HG03095 (cell line): ENCODE measurements around the gene KMO.
A peak's percentile ranks its signal among the peaks of the same experiment; 100 is the strongest.

ENCODE experiments used
- ATAC-seq: cut with Tn5 transposase; IDR thresholded peaks from one replicate; pipeline ENCODE4 v1.9.1; 2021; ENCODE audit warnings: moderate library complexity; ENCODE audit not compliant: unreplicated experiment

The KMO gene

DNA sequence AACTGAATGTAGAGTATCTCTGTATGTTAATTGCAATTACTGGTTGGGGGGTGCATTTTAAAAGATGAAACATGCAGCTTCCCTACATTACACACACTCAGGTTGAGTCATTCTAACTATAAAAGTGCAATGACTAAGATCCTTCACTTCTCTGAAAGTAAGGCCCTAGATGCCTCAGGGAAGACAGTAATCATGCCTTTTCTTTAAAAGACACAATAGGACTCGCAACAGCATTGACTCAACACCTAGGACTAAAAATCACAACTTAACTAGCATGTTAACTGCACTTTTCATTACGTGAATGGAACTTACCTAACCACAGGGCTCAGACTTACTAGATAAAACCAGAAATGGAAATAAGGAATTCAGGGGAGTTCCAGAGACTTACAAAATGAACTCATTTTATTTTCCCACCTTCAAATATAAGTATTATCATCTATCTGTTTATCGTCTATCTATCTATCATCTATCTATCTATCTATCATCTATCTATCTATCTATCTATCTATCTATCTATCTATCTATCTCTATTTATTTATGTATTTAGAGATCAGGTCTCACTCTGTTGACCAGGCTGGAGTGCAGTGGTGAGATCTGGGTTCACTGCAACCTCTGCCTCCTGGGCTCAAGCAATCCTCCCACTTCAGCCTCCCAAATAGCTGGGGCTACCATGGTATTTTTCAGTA lies 60.2 kb downstream of the KMO start:
- peak; percentile 64 for ATAC-seq

DNA sequence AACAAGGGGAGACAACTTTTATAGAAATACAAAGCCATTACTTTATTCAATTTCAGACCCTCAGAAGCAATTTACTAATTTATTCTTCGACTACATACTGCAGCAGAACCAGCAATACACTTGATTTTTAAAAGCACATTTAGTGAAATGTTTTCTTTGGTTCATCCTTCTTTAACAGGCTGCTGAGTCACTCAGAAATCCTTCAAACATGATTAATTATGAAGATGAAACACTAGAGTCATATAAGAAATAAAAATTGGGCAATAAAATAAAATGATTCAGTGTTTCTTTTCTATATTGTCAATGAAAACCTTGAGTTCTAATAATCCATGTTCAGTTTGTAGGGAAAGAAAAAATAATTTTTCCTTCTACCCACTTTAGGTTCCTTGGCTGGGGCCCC lies 61.0 kb downstream of the KMO start:
- no peak for ATAC-seq

DNA sequence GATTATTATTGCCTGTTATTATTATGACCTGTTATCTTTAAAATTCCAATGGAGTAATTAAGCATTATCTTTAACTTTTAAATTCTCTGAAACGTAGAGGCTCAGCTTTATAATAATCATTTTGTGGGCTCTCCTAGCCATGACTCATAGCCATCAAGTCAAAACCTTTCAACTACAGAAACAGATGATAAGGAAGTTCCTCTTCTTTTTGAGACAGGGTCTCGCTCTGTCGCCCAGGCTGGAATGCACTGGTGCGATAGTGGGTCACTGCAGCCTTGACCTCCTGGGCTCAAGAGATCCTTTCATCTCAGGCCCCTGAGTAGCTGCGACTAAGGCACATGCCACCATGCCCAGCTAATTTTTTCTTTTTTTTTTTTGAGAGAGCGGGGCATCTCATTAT lies 64.5 kb downstream of the KMO start:
- no peak for ATAC-seq

DNA sequence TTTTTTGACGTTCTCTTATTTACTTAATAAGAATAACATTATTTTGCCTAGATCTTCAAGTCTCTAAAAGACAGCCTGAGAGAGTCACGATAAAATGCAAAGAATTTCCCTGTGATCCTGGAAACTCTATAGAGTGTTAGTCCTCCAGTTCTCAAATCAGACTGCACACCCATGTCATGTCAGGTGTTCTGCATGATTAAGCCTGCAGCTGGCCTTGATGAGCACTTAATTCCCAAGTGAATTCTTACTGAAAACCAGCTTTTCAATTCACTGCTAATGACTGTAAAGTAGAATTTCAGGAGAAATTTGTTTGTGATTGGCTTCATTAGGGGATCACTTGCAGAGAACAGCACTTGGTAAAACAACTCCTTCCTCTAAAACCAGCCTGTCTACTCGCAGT lies 66.1 kb downstream of the KMO start:
- ATAC-seq, result no peak

DNA sequence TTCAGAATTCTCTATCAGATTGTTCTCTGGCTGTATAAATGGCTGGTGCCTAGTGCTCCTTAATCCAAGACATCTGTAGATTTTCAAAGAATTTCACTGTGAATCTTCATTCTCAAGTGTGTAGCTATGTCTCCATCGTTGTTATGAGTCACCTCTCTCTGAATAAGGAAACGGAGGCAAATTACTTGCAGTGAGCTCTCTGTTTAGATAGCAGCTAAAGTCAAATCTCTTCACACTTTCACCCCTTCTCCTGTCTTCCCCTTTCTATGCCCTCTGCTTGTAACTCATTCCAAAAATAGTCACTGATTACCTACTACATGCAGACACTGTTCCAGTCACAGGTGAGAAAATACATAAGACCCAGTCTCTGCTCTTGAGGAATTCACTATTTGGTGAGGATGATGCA lies 68.3 kb downstream of the KMO start:
- ATAC-seq, result peak; percentile 94

DNA sequence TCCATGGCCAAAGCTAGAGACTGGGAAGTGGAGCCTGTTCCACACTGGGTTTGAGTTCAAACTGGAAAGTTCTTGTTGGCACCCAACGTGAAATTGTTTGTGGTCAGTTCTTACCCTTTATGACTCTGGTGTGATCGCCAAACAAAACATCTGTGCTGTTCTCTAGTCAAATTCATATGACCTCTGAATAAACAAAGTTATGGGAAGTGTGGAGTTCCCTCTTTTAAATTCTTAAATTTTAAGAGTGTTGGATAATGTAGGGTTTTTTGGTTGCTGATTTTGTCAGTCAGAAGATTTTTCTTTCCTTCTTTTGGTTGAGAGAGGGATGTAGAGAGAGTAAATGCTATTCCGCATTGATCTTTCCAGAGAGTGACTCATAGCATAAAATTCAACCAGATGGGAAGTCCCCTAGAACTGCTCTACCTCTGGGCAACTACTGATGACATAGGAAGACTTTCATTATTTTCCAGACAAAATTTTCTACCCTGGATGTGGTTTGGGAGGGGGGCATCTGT lies 71.6 kb downstream of the KMO start:
- ATAC-seq, result no peak

DNA sequence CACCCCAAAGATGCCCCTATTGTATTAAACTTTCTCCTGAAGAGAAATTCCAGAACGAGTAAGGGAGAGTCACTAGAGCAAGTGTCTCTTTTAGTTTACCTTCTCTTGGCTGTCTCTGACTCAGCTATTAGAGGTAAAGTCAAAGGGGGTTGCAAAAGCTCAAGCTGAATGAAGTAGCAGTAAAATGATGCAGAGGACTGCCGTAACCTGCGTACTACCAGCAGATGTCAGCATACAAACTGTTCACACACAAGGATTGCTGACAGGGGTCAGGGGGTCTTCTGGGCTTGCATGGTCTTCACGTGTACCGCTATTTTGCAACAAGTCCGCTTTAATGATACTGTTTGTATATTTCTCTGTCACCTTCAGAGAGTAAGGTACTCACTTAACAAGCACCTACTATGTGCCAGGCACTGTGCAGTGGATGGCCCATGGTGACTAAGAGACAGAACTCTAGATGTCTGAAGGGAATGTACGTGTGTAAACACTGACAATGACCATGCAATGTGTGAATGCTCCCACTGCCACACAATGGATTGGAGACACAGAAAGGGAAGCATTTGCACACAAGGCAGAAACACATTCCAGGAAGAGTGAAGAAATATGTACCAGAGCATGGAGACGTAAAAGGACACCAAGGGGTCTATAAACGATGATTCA lies 73.1 kb downstream of the KMO start:
- ATAC-seq, result no peak

DNA sequence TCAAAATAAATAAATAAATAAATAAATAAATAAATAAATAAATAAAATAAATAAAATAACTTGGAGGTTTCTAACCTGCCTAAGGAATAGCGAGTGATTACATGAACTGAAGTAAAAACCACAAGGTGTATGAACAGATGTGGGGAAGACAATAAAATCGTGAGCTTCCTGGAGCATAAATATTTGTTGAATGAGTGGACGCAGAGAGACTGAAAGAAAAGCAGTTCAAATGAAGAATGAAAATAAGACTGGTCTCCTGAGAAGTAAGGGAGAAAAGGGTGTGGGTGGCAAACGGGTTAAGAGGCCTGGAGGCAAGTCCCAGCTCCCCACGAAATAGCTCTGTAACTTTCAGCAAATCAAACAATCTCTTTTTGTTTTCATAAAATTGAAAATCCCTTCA lies 74.4 kb downstream of the KMO start:
- ATAC-seq, result no peak

DNA sequence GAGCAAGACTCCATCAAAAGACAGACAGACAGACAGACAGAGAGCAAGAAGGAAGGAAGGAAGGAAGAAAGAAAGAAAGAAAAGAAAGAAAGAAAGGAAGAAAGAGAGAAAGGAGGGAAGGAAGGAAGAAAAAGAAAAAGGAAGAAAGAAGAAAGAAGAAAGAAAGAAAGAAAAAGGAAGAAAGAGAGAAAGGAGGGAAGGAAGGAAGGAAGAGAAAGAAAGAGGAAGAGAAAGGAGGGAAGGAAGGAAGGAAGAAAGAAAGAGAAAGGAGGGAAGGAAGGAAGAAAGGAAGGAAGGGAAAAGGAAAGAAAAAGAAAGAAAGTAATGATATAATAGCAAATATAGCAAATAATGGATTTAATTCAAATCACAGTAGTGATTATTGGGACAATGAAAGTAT lies 75.3 kb downstream of the KMO start:
- ATAC-seq, result no peak

DNA sequence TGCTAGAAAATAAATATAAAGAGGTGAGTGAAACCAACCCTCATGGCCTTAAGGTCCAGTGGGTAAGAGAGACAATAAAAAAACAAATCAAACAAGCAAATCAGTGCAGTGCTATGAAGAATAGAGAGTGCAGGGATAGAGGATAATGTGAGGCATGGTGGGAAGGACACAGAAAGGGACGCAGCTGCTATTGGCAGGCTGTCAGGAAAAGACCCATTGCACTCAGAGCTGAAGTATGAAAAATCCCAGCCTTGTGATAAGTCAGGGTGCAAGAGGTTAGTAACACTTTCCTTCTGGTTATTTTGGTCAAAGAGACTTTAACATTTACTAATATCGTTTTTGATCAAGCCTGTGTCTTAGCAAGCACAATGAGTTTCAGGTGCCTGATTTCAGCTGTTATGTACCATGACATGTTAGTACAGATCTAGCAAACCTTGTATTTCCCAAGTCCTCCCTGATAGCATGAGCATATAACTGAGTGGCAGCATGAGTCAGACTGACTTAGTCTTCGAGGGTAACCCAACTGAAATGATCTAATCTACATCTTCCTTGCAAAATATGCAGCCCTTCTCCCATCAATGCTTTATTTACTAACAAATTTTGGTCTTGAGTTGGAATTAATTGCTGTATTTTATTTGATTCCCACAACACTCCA lies 76.3 kb downstream of the KMO start:
- no peak for ATAC-seq

DNA sequence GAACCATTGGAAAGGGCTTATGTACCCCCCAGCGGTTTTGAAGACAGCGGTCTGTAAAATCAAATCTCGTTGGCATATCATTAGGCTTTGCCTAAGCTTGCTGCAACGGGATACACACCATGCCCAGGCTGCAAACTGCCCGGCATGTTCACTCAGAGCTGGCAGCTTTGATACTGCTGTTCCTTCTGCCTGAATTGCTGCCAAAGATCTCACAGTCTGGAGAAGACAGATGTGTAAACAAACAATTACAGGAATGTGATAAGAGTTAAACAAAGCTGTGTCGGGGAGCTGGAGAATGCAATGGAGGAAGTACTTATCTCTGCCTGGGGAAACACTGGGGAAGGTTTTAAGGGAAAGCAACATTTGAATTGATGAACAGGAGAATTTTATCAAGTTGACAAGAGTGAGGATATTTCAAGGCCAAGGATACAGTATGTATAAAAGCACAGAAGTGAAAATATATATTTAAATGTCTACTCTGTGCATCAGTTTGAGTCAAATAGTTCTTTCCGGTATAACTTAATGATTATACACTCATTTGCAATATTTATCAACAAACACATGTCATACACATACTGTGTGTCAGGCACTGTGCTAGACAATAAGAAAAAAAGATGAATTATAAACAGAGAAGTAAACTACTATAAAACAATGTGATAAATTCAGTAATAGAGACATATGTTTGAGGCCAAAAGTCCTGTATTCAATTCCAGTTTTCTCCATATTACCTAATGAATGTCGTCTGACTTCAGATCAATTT lies 78.1 kb downstream of the KMO start:
- no peak for ATAC-seq

DNA sequence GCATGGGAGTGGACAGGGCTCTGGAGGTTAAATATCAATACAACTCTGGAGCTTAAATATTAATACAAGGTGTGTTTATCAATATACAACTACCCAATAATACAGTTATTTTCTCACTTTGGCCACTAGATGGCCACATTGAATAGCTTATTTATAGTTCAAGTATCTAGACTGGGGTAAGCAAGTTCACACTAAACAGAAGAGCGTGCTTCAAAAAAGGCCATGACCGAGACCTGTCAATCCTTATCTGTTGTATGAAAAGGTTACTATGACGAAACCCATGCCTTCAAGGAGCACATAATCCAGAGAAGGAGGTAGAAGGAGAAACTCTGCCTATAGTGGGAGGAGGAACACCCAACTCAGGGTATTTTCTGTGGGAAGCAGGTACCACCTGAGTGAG lies 78.9 kb downstream of the KMO start:
- ATAC-seq, result peak; percentile 91

DNA sequence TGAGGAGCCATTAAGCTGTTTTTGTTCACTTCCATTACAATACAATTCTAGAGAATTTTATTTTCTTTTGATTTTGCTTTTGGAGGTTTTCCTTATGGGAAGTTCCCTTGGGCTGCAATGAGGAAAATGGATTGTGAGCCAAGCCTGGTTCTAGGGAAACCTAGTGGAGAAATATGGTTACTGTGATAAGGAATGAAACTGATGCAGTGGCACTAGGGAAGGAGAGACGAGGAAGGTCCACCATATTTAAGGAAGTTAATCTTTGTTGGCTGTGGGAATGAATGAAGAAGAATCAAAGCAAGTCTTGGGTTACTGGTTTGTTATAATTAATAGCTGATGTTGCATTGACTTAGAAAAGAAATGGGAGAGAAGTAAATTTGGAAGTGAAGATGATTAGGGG lies 79.6 kb downstream of the KMO start:
- ATAC-seq, result no peak

DNA sequence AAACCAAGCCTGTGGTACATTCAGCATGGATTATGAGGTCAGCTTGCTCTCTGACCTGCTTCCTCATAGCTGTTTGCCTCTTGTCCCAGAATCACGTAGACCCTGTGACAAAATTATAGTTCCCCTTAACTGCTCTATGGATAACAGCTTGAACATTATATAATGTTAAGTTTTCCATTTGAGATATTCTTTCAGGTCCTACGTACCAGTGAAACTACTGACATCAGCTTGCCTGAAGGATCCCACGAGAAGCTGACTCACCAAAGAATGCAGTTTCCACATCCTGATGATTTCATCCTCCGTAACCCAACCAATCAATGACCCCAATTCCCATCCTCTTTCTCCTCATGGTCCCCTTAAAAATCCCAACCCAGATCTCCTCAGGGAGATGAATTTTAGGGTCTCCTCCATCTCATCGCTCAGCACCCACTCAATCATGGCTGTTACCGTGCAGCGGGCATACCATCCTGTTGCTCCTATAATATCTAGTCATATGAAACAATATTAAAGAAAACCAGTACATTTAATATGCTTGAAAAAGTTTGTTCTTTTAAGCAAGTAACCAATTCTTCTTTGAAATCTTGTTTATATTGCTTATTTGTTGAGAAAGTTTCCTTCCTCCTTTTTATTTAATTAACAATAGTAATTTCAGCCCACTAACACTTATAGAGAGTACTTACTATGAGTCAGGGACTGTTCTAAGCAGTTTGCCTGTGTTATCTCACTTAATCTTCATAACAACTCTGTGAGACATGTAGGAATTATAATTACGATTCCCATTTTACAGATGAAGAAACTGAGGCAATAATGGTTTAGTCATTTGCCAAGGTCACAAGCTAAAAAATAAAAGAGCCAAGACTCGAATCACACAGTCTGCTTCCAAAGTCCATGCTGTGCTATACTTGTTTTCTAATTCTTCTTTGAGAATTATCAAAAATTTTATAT lies 80.6 kb downstream of the KMO start:
- ATAC-seq, result no peak

DNA sequence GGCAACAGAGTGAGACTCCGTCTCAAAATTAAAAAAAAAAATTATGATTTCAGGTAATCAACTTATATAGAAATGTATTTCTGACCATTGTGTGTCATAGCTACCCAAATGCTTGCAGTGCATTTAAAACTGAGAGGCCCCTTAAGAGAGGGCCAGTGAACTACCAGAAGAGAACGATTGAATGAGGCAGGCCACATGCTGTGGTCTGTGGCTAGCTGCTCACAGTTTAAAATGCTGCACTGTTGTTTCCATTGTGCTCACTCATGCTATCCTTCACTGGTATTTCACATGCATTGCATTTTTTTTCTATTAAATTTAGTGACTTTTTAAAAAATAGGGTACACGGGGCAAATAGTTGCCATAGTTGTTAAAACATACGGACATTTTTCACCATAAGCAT lies 82.0 kb downstream of the KMO start:
- no peak for ATAC-seq

DNA sequence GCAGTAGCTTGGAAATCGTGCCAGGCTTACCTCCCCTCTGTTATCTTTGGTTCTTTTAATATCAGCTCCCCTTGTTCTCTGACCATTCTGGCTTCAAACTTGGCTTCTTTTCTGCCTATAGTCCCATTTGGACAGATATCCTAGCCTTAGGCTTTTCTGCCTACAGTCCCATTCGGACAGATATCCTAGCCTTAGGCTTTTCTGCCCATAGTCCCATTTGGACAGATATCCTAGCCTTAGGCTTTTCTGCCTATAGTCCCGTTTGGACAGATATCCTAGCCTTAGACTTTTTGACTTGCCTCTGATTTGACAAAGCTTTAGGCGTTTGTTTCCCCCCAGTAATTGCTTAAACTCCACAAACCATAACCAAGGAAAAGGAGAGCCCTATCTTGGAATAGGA lies 82.4 kb downstream of the KMO start:
- ATAC-seq, result no peak

DNA sequence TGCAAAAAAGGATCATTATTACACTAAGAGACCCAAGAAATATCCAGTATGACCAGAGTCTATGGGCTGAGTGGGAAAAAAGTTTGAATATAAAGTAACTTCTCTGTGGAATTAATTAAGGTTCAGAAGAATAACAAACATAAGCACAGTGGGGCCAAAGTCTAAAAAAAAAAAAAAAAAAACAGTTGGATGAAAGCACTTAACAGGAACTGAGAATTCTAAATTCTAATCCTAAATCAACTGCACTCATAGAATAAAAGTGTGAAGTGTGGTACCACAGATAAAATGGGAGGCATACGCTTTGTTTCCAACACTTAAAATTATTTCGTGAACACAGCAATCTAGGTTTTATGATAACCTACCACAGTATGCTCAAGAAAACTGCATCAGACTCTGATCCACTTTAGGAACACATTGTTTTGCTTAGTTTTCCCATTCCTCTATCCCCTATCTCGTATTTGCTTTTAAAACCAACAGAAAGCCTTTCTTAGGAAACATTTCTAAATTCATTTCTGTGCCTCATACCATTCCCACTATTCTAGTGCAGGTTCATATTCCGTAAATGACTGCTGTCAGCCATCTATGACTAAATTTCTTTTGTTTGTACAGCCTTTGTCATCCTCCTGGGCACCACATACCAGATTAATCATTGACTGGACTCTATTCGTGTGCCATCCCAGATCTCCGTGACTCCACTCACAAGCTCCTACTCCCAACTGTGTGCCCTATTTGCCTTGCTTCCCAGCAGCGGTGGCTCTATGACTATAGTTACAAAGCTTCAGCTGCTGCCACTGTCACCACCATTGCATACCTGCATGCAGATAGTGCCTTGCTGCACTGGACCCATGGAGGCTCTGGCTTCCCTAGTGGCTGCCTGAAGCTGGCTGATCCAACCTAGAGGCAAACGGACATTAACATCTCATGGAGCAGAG lies 83.1 kb downstream of the KMO start:
- no peak for ATAC-seq

DNA sequence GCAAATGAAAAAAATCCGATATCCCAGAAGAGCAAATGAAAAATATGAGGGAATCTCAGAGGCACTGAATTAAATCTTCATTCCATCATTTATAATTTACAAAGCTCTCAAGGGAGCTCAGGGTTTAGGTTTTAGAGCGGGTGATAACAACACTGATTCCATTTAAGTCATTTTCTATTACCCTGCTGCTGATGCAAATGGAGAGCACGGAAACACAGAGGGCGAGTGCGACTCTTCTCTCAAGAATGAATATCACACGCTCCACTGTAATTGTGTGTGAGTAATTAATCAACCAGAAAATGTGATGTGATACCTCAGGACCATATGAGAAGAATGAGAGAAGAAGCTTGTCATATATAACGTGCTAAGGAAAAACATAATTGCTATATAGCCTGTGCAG lies 85.2 kb downstream of the KMO start:
- ATAC-seq, result no peak

DNA sequence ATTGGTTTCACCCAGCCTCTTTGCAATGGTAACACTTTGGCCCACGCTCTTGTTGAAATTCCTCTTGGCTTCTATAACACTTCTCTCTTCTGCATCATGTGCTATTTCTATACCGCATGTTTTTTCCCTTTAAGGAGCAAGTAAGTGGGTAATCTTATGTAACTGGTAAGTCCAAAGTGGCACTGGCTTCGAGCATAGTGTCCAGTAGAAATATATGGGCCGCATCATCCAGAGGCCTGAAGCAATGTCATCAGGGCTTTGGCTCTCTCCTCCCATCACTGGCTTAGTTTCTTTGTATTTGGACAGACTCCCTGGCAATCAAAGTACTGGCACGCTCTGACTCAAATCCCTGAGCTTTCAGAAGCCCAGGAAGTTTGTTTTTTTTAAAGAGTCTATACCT lies 90.5 kb downstream of the KMO start:
- no peak for ATAC-seq
